HepG2 (cell line): Measurements from ENCODE around the gene CLEC10A. TPM values are rescaled to one million over a fixed set of nuclear protein-coding genes. Genes with fewer than 3 reads are reported as not detected.
"Not testable (repeated sequence)": the region's sequence is repeated elsewhere in the genome, so short reads cannot be mapped to it uniquely, and the experiment has no call there.

Source experiments
- ATAC-seq: fragments of 200-7000 bp; cut with Tn5 transposase; 3 replicates; pipeline ENCODE4 v1.9.1; 2020; ENCODE audit warnings: mild to moderate bottlenecking, moderate library complexity
- BruUV-seq: library from RNA; stranded (reverse); fragments of 400-500 nt; replicated peaks from 2 replicates; lab custom pipeline; 2021; lab: Mats Ljungman, UMichigan
- CTCF ChIA-PET: fragments of 300-600 bp; formaldehyde crosslinking; extraction: SDS; loops from one replicate; lab custom pipeline; 2021; ENCODE audit warnings: low total read pairs, inconsistent platforms, low intra/inter-chr PET ratio; lab: Yijun Ruan, JAX
- POLR2A ChIA-PET: fragments of 350-600 bp; sonication (Branson Sonifier 250); formaldehyde crosslinking; loops from one replicate; lab custom pipeline; 2020; ENCODE audit warnings: antibody characterized with exemption, inconsistent platforms; lab: Yijun Ruan, JAX
- DNase-seq: peaks from one replicate; pipeline ENCODE4 v3.0.0-alpha.2; 2015; ENCODE audit warnings: low spot score
- FAIRE-seq: peaks from 3 replicates; lab custom pipeline; 2011; peaks lifted over from hg19 to GRCh38; lab: Jason Lieb, UNC
- H2AFZ ChIP-seq: one replicate; pipeline ENCODE4 v1.6.1; 2011; ENCODE audit warnings: low read length, inconsistent platforms
- H3K27ac ChIP-seq: fragments of 300-600 bp; 3 replicates; pipeline ENCODE4 v1.8.0; 2011; ENCODE audit warnings: mixed run types, mild to moderate bottlenecking, mixed read lengths, low read length, inconsistent platforms; ENCODE audit not compliant: insufficient read depth; ENCODE audit errors: extremely low read length
- H3K27me3 ChIP-seq, 2 experiments: fragments of 200-600 bp in 1 of 2; 2 replicates in 1 of 2; 3 replicates in 1 of 2; pipeline versions ENCODE4 v1.6.0 to v1.8.0; 2011; ENCODE audit warnings: low read length in 2 of 2, mild to moderate bottlenecking in 2 of 2, moderate library complexity in 2 of 2, inconsistent platforms in 1 of 2; ENCODE audit not compliant: insufficient read depth in 2 of 2, control insufficient read depth in 1 of 2
- H3K36me3 ChIP-seq, 2 experiments: fragments of 200-600 bp in 1 of 2; replicated peaks in 1 of 2; 2 replicates in 1 of 2; 3 replicates in 1 of 2; pipeline versions ENCODE4 v1.5.1 to v1.8.0; 2011; ENCODE audit warnings: low read length in 2 of 2, inconsistent platforms in 1 of 2; ENCODE audit not compliant: insufficient read depth in 2 of 2, control insufficient read depth in 1 of 2
- H3K4me1 ChIP-seq: 2 replicates; pipeline ENCODE4 v1.5.1; 2012; ENCODE audit warnings: low read length, inconsistent platforms; ENCODE audit not compliant: insufficient read depth
- H3K4me2 ChIP-seq: 2 replicates; pipeline ENCODE4 v1.6.0; 2011; ENCODE audit warnings: low read depth, low read length, inconsistent platforms
- H3K4me3 ChIP-seq, 3 experiments: fragments of 200-600 bp in 1 of 3; sonication (generic), shearing (Covaris generic) in 1 of 3; replicated peaks in 1 of 3; 2 replicates each; pipeline ENCODE4 v1.5.1; 2011 to 2016; ENCODE audit warnings: low read length in 3 of 3, inconsistent platforms in 2 of 3, low read depth in 2 of 3, mild to moderate bottlenecking in 2 of 3, control low read depth in 1 of 3, mixed read lengths in 1 of 3; ENCODE audit not compliant: insufficient read depth in 1 of 3
- H3K79me2 ChIP-seq: one replicate; pipeline ENCODE4 v1.6.1; 2011; ENCODE audit warnings: low read length, inconsistent platforms; ENCODE audit not compliant: insufficient read depth
- H3K9ac ChIP-seq: 2 replicates; pipeline ENCODE4 v1.6.0; 2011; ENCODE audit warnings: mild to moderate bottlenecking, low read depth, low read length, inconsistent platforms; ENCODE audit not compliant: insufficient read depth
- H3K9me3 ChIP-seq: 2 replicates; pipeline ENCODE4 v1.5.1; 2012; ENCODE audit warnings: mild to moderate bottlenecking, low read length
- H4K20me1 ChIP-seq: 2 replicates; pipeline ENCODE4 v1.6.0; 2011; ENCODE audit warnings: inconsistent platforms, mild to moderate bottlenecking, low read length, moderate library complexity; ENCODE audit not compliant: insufficient read depth
- WGBS: methylation state at CpG from one replicate; pipeline ENCODE4 v1.1.6; 2017; ENCODE audit warnings: low lambda C conversion rate; 5-methylcytosine and 5-hydroxymethylcytosine counted together
- in situ Hi-C: cut with HindIII; loops from 2 replicates; pipeline ENCODE4 v1.10.0; 2017; ENCODE audit warnings: low pct_unique_long_range_greater_than_20kb; ENCODE audit not compliant: extremely low pct_ligation_motif_present
- intact Hi-C: fragments of 100-400 bp; cut with micrococcal nuclease; formaldehyde crosslinking; loops from one replicate; pipeline ENCODE4 v1.10.0; 2022; ENCODE audit not compliant: unreplicated experiment
- polyA plus RNA-seq, 8 experiments: library from polyadenylated mRNA; depleted of rRNA in 3 of 8; stranded (reverse) in 7 of 8; unstranded in 1 of 8; fragments of >200 nt; fragmentation: Illumina TruSeq in 4 of 8; extraction: Trizol in 4 of 8; gene quantifications; 2 replicates each; pipeline versions ENCODE4 v1.2.1 to v1.2.3, GENCODE V29; 2011 to 2016; ENCODE audit warnings: low read depth in 4 of 8, missing spikeins in 1 of 8, mixed read lengths in 1 of 8; ENCODE audit not compliant: insufficient read depth in 1 of 8
- total RNA-seq, 5 experiments: library from RNA; depleted of rRNA; stranded (reverse); fragments of >200 nt; fragmentation: Illumina TruSeq; extraction: Trizol; gene quantifications; 2 replicates each; pipeline ENCODE4 v1.2.3, GENCODE V29; 2016; ENCODE audit warnings: low read depth in 1 of 5
- TF ChIP-seq, protein P1 (sequence below), 2 experiments: sonication (generic) in 1 of 2; formaldehyde crosslinking in 1 of 2; IDR thresholded peaks; 2 replicates each; pipeline versions ENCODE4 v1.6.1 to v1.9.0; 2014 to 2022; ENCODE audit warnings: antibody characterized with exemption in 1 of 2, borderline replicate concordance in 1 of 2, inconsistent platforms in 1 of 2, low read depth in 1 of 2, missing genetic modification reagents in 1 of 2

CLEC10A gene
- total and polyA plus RNA-seq, 2 of the 13 experiments (the other 11 are each of a cell fraction or from before 2014, with no cell fraction given): 0.33 TPM; not detected in 1

GRCh38 chr17:7128160-7128559 is 48.1 kb upstream of the CLEC10A start (continued):
- TF ChIP-seq, protein P1, sequence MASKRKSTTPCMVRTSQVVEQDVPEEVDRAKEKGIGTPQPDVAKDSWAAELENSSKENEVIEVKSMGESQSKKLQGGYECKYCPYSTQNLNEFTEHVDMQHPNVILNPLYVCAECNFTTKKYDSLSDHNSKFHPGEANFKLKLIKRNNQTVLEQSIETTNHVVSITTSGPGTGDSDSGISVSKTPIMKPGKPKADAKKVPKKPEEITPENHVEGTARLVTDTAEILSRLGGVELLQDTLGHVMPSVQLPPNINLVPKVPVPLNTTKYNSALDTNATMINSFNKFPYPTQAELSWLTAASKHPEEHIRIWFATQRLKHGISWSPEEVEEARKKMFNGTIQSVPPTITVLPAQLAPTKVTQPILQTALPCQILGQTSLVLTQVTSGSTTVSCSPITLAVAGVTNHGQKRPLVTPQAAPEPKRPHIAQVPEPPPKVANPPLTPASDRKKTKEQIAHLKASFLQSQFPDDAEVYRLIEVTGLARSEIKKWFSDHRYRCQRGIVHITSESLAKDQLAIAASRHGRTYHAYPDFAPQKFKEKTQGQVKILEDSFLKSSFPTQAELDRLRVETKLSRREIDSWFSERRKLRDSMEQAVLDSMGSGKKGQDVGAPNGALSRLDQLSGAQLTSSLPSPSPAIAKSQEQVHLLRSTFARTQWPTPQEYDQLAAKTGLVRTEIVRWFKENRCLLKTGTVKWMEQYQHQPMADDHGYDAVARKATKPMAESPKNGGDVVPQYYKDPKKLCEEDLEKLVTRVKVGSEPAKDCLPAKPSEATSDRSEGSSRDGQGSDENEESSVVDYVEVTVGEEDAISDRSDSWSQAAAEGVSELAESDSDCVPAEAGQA (IDR thresholded peaks at IDR 0.05; ENCODE audit: low read depth): no peak
- TF ChIP-seq, protein P1 (CRISPR knock-in tag; IDR thresholded peaks at IDR 0.05; ENCODE audit: borderline replicate concordance): no peak
- TF ChIP-seq, all 625 proteins: peak for 0

DNA sequence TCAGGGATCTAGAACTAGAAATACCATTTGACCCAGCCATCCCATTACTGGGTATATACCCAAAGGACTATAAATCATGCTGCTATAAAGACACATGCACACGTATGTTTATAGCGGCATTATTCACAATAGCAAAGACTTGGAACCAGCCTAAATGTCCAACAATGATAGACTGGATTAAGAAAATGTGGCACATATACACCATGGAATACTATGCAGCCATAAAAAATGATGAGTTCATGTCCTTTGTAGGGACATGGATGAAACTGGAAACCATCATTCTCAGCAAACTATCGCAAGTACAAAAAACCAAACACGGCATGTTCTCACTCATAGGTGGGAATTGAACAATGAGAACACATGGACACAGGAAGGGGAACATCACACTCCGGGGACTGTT is 47.5 kb upstream of the CLEC10A start:
- POLR2A ChIA-PET: interaction anchor here (2.0 kb wide), 1 partner anchor 10 kb away, joined by 5 read pairs; no protein-coding TSS in a partner anchor

More for the DNA sequence above, 47.5 kb upstream of the CLEC10A start:
- H3K9me3 ChIP-seq, H3K27me3 ChIP-seq, H3K9ac ChIP-seq, H4K20me1 ChIP-seq, CTCF ChIA-PET, BruUV-seq, intact Hi-C loops, H2AFZ ChIP-seq, H3K79me2 ChIP-seq, in situ Hi-C loops, FAIRE-seq, H3K4me3 ChIP-seq, ATAC-seq, H3K4me2 ChIP-seq, H3K36me3 ChIP-seq, H3K27ac ChIP-seq, DNase-seq: not testable (repeated sequence)
- WGBS: 94% methylated on average over 5 of the region's 5 CpGs
- H3K4me1 ChIP-seq: peaks cover 34% of the 10 kb centered on the region
